ENCODE results near the gene XRN1. TPM values are rescaled to one million over a fixed set of nuclear protein-coding genes. Genes with fewer than 3 reads are reported as not detected.

The XRN1 gene
- total RNA-seq, 2 experiments from 2014 or later = 85.7 to 97.6 TPM

- H3K36me3 Mint-ChIP-seq (ENCODE audit: low read depth) = peaks cover 70% of the 10 kb centered on the region
- no peak overlapping the region for H3K4me3 Mint-ChIP-seq
- Histone ChIP-seq H3K4me1 (ENCODE audit: insufficient read depth, low read length) (no peaks in the 10 kb centered on the region), H3K36me3 (ENCODE audit: insufficient read depth, low read length) (peaks cover 46% of the 10 kb centered on the region), H3K4me3 (ENCODE audit: low read length) (no peak overlapping the region), H3K27ac (ENCODE audit: low read depth in 1 of 2, low read length in 2 of 2) (no peak overlapping the region), H3K9me3 (ENCODE audit: control insufficient read depth in 1 of 2, insufficient read depth in 1 of 2, low read length in 2 of 2) (peaks cover 11 to 15% of the 10 kb centered on the region in 2 experiments), H3K27me3 (ENCODE audit: control insufficient read depth in 1 of 2, insufficient read depth in 2 of 2, low read length in 2 of 2) (no peaks in the 10 kb centered on the region)
- no peaks in the 10 kb centered on the region for H3K4me1 Mint-ChIP-seq (ENCODE audit: low read depth)
- intact Hi-C loops (cut with DNase I, micrococcal nuclease) = no loop called here
- ATAC-seq (ENCODE audit: poor library complexity) (no peak), DNase-seq (no peak)
- POLR2A ChIA-PET = no interaction called here
- H3K27me3 Mint-ChIP-seq = no peaks in the 10 kb centered on the region
- no peak overlapping the region for H3K27ac Mint-ChIP-seq
- H3K9me3 Mint-ChIP-seq = no peaks in the 10 kb centered on the region
- no peak for TF ChIP-seq CTCF (IDR thresholded peaks at IDR 0.05)
- CTCF ChIA-PET = no interaction called here
These were observed 33.4 kb upstream of the XRN1 start for GRCh38 chr3:142481196-142481595.

GRCh38 chr3:142470826-142471225 is 23.0 kb upstream of the XRN1 start:
- Histone ChIP-seq H3K27ac (ENCODE audit: low read depth in 1 of 2, low read length in 2 of 2) (no peak overlapping the region), H3K4me3 (ENCODE audit: low read length) (no peak overlapping the region), H3K36me3 (ENCODE audit: insufficient read depth, low read length) (no peaks in the 10 kb centered on the region), H3K27me3 (ENCODE audit: control insufficient read depth in 1 of 2, insufficient read depth in 2 of 2, low read length in 2 of 2) (no peaks in the 10 kb centered on the region), H3K4me1 (ENCODE audit: insufficient read depth, low read length) (no peaks in the 10 kb centered on the region), H3K9me3 (ENCODE audit: control insufficient read depth in 1 of 2, insufficient read depth in 1 of 2, low read length in 2 of 2) (peaks cover 0 to 5% of the 10 kb centered on the region in 2 experiments)
- peaks cover 7% of the 10 kb centered on the region for H3K36me3 Mint-ChIP-seq (ENCODE audit: low read depth)
- intact Hi-C loops (cut with DNase I, micrococcal nuclease) = no loop called here
- no peak for TF ChIP-seq CTCF (IDR thresholded peaks at IDR 0.05)
- H3K27ac Mint-ChIP-seq = no peak overlapping the region
- DNase-seq (no peak), ATAC-seq (ENCODE audit: poor library complexity) (no peak)
- no peaks in the 10 kb centered on the region for H3K9me3 Mint-ChIP-seq
- ChIA-PET POLR2A (no interaction called here), CTCF (no interaction called here)
- no peak overlapping the region for H3K4me3 Mint-ChIP-seq
- no peaks in the 10 kb centered on the region for H3K27me3 Mint-ChIP-seq
- no peaks in the 10 kb centered on the region for H3K4me1 Mint-ChIP-seq (ENCODE audit: low read depth)

- TF ChIP-seq CTCF (IDR thresholded peaks at IDR 0.05) = no peak
- no peaks in the 10 kb centered on the region for H3K27me3 Mint-ChIP-seq
These were observed 20.6 kb upstream of the XRN1 start for GRCh38 chr3:142468456-142468855.

More at GRCh38 chr3:142468456-142468855, 20.6 kb upstream of the XRN1 start:
- H3K27ac ChIP-seq (ENCODE audit: low read depth in 1 of 2, low read length in 2 of 2) = no peak overlapping the region
- H3K36me3 ChIP-seq (ENCODE audit: insufficient read depth, low read length) = peaks cover 3% of the 10 kb centered on the region
- CTCF ChIA-PET = no interaction called here
- H3K4me1 ChIP-seq (ENCODE audit: insufficient read depth, low read length) = no peaks in the 10 kb centered on the region
- H3K9me3 ChIP-seq (ENCODE audit: control insufficient read depth in 1 of 2, insufficient read depth in 1 of 2, low read length in 2 of 2) = peaks cover 0 to 2% of the 10 kb centered on the region in 2 experiments
- H3K27me3 ChIP-seq (ENCODE audit: control insufficient read depth in 1 of 2, insufficient read depth in 2 of 2, low read length in 2 of 2) = no peaks in the 10 kb centered on the region
- intact Hi-C loops (cut with DNase I, micrococcal nuclease) = no loop called here
- no peak overlapping the region for H3K4me3 ChIP-seq (ENCODE audit: low read length)
- POLR2A ChIA-PET = no interaction called here
- Mint-ChIP-seq H3K4me1 (ENCODE audit: low read depth) (no peaks in the 10 kb centered on the region), H3K27ac (no peak overlapping the region), H3K9me3 (no peaks in the 10 kb centered on the region), H3K36me3 (ENCODE audit: low read depth) (peaks cover 13% of the 10 kb centered on the region), H3K4me3 (no peak overlapping the region)
- DNase-seq = no peak
- ATAC-seq (ENCODE audit: poor library complexity) = no peak
